ENCODE measurements around the gene CDK14. TPM values are rescaled to one million over a fixed set of nuclear protein-coding genes. Genes with fewer than 3 reads are reported as not detected.

Gene CDK14
- total RNA-seq, 1 experiment from 2014 or later = 57.9 TPM

DNA sequence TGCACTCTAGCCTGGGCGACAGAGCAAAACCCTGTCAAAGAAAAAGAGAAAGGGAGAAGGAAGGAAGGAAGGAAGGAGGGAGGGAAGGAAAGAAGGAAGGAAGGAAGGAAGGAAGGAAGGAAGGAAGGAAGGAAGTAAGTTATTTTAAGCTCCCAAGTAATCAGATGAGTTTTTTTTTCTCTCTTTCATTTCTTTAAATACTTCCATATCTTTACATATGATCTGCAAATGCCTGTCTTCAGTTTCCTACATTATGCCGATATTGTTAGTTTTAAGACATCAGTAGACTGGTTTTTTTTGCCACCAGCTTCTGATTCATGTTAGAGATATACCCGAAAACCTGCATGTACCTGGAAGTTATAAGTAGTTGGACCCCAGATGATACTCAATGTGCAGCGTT lies 495.5 kb downstream of the CDK14 start (continued):
- TF ChIP-seq, protein P1, sequence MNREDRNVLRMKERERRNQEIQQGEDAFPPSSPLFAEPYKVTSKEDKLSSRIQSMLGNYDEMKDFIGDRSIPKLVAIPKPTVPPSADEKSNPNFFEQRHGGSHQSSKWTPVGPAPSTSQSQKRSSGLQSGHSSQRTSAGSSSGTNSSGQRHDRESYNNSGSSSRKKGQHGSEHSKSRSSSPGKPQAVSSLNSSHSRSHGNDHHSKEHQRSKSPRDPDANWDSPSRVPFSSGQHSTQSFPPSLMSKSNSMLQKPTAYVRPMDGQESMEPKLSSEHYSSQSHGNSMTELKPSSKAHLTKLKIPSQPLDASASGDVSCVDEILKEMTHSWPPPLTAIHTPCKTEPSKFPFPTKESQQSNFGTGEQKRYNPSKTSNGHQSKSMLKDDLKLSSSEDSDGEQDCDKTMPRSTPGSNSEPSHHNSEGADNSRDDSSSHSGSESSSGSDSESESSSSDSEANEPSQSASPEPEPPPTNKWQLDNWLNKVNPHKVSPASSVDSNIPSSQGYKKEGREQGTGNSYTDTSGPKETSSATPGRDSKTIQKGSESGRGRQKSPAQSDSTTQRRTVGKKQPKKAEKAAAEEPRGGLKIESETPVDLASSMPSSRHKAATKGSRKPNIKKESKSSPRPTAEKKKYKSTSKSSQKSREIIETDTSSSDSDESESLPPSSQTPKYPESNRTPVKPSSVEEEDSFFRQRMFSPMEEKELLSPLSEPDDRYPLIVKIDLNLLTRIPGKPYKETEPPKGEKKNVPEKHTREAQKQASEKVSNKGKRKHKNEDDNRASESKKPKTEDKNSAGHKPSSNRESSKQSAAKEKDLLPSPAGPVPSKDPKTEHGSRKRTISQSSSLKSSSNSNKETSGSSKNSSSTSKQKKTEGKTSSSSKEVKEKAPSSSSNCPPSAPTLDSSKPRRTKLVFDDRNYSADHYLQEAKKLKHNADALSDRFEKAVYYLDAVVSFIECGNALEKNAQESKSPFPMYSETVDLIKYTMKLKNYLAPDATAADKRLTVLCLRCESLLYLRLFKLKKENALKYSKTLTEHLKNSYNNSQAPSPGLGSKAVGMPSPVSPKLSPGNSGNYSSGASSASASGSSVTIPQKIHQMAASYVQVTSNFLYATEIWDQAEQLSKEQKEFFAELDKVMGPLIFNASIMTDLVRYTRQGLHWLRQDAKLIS (CRISPR knock-in tag; IDR thresholded peaks at IDR 0.05; ENCODE audit: borderline replicate concordance) = no peak
- TF ChIP-seq SMAD3 (CRISPR knock-in tag; IDR thresholded peaks at IDR 0.05; ENCODE audit: borderline replicate concordance) (no peak), GABPB1 (CRISPR knock-in tag; IDR thresholded peaks at IDR 0.05) (no peak), USF1 (CRISPR knock-in tag; IDR thresholded peaks at IDR 0.05) (no peak), TEAD4 (CRISPR knock-in tag; IDR thresholded peaks at IDR 0.05) (no peak), PRDM15 (CRISPR knock-in tag; IDR thresholded peaks at IDR 0.05) (no peak), ZNF396 (CRISPR knock-in tag; IDR thresholded peaks at IDR 0.05; ENCODE audit: borderline replicate concordance) (no peak), ZMAT4 (CRISPR knock-in tag; IDR thresholded peaks at IDR 0.05) (no peak)
- TF ChIP-seq, protein P2, sequence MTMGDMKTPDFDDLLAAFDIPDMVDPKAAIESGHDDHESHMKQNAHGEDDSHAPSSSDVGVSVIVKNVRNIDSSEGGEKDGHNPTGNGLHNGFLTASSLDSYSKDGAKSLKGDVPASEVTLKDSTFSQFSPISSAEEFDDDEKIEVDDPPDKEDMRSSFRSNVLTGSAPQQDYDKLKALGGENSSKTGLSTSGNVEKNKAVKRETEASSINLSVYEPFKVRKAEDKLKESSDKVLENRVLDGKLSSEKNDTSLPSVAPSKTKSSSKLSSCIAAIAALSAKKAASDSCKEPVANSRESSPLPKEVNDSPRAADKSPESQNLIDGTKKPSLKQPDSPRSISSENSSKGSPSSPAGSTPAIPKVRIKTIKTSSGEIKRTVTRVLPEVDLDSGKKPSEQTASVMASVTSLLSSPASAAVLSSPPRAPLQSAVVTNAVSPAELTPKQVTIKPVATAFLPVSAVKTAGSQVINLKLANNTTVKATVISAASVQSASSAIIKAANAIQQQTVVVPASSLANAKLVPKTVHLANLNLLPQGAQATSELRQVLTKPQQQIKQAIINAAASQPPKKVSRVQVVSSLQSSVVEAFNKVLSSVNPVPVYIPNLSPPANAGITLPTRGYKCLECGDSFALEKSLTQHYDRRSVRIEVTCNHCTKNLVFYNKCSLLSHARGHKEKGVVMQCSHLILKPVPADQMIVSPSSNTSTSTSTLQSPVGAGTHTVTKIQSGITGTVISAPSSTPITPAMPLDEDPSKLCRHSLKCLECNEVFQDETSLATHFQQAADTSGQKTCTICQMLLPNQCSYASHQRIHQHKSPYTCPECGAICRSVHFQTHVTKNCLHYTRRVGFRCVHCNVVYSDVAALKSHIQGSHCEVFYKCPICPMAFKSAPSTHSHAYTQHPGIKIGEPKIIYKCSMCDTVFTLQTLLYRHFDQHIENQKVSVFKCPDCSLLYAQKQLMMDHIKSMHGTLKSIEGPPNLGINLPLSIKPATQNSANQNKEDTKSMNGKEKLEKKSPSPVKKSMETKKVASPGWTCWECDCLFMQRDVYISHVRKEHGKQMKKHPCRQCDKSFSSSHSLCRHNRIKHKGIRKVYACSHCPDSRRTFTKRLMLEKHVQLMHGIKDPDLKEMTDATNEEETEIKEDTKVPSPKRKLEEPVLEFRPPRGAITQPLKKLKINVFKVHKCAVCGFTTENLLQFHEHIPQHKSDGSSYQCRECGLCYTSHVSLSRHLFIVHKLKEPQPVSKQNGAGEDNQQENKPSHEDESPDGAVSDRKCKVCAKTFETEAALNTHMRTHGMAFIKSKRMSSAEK (CRISPR knock-in tag; IDR thresholded peaks at IDR 0.05; ENCODE audit: borderline replicate concordance) = no peak

DNA sequence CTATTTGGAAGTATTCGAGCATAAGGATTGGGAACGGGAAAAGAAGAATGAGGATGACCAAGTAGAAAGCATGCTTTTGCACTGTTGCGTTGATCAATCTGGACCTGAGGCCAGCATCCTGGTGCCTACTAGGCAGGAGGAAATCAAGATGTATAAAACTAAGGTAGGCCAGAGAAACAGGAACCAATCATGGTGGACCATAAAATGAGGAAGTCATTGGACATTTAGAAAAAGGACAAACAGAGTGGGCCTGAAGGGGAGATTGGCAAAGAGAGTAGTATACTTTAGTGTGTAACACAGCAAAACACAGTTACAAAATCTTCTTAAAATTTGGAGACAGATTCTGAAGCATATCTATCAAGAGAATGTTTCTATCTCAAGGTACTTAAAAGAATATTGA lies 497.1 kb downstream of the CDK14 start:
- Mint-ChIP-seq H3K27ac (no peak overlapping the region), H3K27me3 (ENCODE audit: low read depth) (no peaks in the 10 kb centered on the region), H3K4me3 (no peak overlapping the region), H3K9me3 (no peaks in the 10 kb centered on the region), H3K36me3 (no peaks in the 10 kb centered on the region), H3K4me1 (peaks cover 3% of the 10 kb centered on the region; the same call in 1 of the 2 replicates)
- ChIA-PET POLR2A (no interaction called here), CTCF (no interaction called here)
- ATAC-seq (no peak), DNase-seq (ENCODE audit: low spot score) (no peak)
- TF ChIP-seq, protein P3, sequence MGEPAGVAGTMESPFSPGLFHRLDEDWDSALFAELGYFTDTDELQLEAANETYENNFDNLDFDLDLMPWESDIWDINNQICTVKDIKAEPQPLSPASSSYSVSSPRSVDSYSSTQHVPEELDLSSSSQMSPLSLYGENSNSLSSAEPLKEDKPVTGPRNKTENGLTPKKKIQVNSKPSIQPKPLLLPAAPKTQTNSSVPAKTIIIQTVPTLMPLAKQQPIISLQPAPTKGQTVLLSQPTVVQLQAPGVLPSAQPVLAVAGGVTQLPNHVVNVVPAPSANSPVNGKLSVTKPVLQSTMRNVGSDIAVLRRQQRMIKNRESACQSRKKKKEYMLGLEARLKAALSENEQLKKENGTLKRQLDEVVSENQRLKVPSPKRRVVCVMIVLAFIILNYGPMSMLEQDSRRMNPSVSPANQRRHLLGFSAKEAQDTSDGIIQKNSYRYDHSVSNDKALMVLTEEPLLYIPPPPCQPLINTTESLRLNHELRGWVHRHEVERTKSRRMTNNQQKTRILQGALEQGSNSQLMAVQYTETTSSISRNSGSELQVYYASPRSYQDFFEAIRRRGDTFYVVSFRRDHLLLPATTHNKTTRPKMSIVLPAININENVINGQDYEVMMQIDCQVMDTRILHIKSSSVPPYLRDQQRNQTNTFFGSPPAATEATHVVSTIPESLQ (CRISPR knock-in tag; IDR thresholded peaks at IDR 0.05) = no peak
- no peak for TF ChIP-seq CREM (CRISPR knock-in tag; IDR thresholded peaks at IDR 0.05)
- no peak for TF ChIP-seq ZBTB21 (CRISPR knock-in tag; IDR thresholded peaks at IDR 0.05; ENCODE audit: borderline replicate concordance)
- no peak for TF ChIP-seq NR3C1 (CRISPR knock-in tag; conservative IDR thresholded peaks at IDR 0.05; ENCODE audit: low read depth)
- no peak for TF ChIP-seq ESRRA (CRISPR knock-in tag; IDR thresholded peaks at IDR 0.05; ENCODE audit: borderline replicate concordance)
- TF ChIP-seq E2F5 (CRISPR knock-in tag; IDR thresholded peaks at IDR 0.05) = no peak
- TF ChIP-seq SP1 (CRISPR knock-in tag; conservative IDR thresholded peaks at IDR 0.05) = no peak
- no peak for TF ChIP-seq TCF7 (CRISPR knock-in tag; IDR thresholded peaks at IDR 0.05; ENCODE audit: low read depth)
- no peak for TF ChIP-seq SMAD3 (CRISPR knock-in tag; IDR thresholded peaks at IDR 0.05; ENCODE audit: borderline replicate concordance)
